Neural cell (in vitro differentiated cells): Measurements from ENCODE around the gene ZNF189.

Experiments
- CTCF ChIP-seq: fragments of 450-650 bp; IDR thresholded peaks from 2 replicates; pipeline ENCODE4 v1.5.1; 2014; ENCODE audit warnings: antibody characterized with exemption, mild to moderate bottlenecking, moderate library complexity; ENCODE audit not compliant: poor library complexity, severe bottlenecking
- POLR2AphosphoS5 ChIP-seq: IDR thresholded peaks from 2 replicates; pipeline ENCODE4 v1.6.1; 2012

- no peak for TF ChIP-seq CTCF
- TF ChIP-seq POLR2AphosphoS5, result no peak
Observed at GRCh38 chr9:101381833-101382342, 16.8 kb upstream of the ZNF189 start.
